HG03520 (cell line): ENCODE measurements around the gene ESPN.
"Not testable (repeated sequence)": the region's sequence is repeated elsewhere in the genome, so short reads cannot be mapped to it uniquely, and the experiment has no call there.

Experiments
- ATAC-seq: cut with Tn5 transposase; IDR thresholded peaks from one replicate; pipeline ENCODE4 v1.9.1; 2021; ENCODE audit warnings: mild to moderate bottlenecking, moderate library complexity; ENCODE audit not compliant: unreplicated experiment

The ESPN gene

GRCh38 chr1:6426972-6427350 is 2.4 kb downstream of the ESPN start:
- ATAC-seq, result no peak

GRCh38 chr1:6427441-6428390 is 3.1 kb downstream of the ESPN start:
- ATAC-seq, result no peak

GRCh38 chr1:6428453-6428852 is 3.9 kb downstream of the ESPN start:
- not testable (repeated sequence) for ATAC-seq

- not testable (repeated sequence) for ATAC-seq
Measured at GRCh38 chr1:6429660-6430411, 5.3 kb downstream of the ESPN start.

GRCh38 chr1:6431645-6432579 is 7.3 kb downstream of the ESPN start:
- not testable (repeated sequence) for ATAC-seq

GRCh38 chr1:6434186-6434585 is 9.6 kb downstream of the ESPN start:
- no peak for ATAC-seq

GRCh38 chr1:6435129-6435528 is 10.6 kb downstream of the ESPN start:
- no peak for ATAC-seq

GRCh38 chr1:6435547-6435946 is 11.0 kb downstream of the ESPN start:
- ATAC-seq, result no peak

GRCh38 chr1:6436277-6436676 is 11.7 kb downstream of the ESPN start:
- not testable (repeated sequence) for ATAC-seq

- not testable (repeated sequence) for ATAC-seq
Measured at GRCh38 chr1:6437012-6437700, 12.6 kb downstream of the ESPN start.

- no peak for ATAC-seq
Measured at GRCh38 chr1:6438047-6438525, 13.5 kb downstream of the ESPN start.

- ATAC-seq, result no peak
Measured at GRCh38 chr1:6440198-6441126, 15.9 kb downstream of the ESPN start.

GRCh38 chr1:6441586-6441985 is 17.0 kb downstream of the ESPN start:
- no peak for ATAC-seq

- ATAC-seq, result no peak
Measured at GRCh38 chr1:6443339-6444115, 19.0 kb downstream of the ESPN start.

GRCh38 chr1:6444377-6444776 is 19.8 kb downstream of the ESPN start:
- ATAC-seq, result no peak

GRCh38 chr1:6445062-6445763 is 20.6 kb downstream of the ESPN start:
- ATAC-seq, result no peak

GRCh38 chr1:6445929-6446328 is 21.4 kb downstream of the ESPN start:
- not testable (repeated sequence) for ATAC-seq

- ATAC-seq, result no peak
Measured at GRCh38 chr1:6446665-6447015, 22.1 kb downstream of the ESPN start.
